NCI-H2196 (cell line): ENCODE results near the gene UGT3A2.

Source experiments
- DNase-seq: peaks from one replicate; lab custom pipeline; 2025; ENCODE audit not compliant: unreplicated experiment; lab: John Stamatoyannopoulos, UW

The UGT3A2 gene

DNA sequence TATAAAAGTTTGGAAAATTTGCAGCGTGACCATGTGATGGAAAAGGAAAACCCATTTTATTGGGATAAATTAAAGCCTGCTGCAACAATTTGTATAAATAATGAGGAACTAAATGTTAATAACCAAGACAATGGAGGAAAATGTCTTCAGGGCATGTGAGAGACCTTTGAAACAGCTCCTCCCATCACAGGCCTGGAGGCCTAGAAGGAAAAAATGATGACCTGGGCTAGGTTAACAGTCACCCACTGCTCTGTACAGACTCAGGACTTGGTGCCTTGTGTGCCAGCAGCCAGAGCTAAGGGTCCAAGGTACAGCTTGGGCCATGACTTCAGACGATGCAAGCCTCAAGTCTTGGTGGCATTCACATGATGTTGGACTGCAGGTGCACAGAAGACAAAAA, 53.5 kb downstream of the UGT3A2 start:
- no peak for DNase-seq

DNA sequence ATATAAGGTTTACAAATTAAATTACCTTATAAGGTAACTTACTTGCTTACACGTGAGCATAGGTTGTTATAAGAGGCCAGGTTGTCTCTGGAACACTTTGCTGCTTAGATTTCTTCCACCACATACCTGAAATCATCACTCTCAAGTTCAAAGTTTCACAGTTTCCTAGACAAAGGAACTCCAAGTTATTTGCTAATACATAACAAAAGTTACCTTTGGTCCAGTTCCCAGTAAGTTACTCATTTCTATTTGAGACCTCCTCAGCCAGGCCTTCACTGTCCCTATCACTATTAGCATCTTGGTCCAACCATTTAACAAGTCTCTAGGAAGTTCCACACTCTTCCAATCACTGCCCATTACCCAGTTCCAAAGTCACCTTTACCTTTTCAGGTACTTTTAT, 57.0 kb downstream of the UGT3A2 start:
- DNase-seq, result no peak

DNA sequence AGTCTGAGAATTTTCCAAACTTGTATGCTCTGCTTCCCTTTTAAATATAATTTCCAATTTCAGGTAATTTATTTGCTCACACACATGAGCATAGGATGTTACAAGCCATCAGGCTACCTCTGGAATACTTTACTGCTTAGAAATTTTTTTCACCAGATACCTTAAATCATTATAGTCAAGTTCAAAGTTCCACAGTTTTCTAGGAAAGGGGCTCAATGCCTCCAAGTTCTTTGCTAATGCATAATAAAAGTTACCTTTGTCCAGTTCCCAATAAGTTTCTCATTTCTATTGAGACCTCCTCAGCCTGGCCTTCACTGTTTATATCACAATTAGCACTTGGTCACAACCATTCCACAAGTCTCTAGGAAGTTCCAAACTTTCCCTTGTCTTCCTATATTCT, 59.3 kb downstream of the UGT3A2 start:
- no peak for DNase-seq

DNA sequence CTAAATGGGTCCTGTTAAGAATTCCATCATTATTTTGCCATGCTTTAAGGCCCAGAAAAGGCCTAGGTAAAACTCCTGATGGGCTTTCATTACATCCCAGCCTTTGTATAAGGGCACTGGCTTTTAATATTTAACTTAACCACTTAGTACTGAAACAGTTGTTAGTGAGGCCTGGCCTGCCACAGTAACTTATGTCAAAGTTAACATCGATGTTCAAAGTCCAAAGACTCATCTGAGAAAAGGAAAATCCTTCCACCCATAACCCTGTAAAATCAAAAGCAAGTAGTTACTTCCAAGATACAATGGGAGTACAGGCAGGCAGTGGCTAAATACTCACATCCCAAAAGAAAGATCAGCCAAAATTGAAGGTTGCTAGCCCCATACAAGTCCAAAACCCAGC, 60.5 kb downstream of the UGT3A2 start:
- no peak for DNase-seq

DNA sequence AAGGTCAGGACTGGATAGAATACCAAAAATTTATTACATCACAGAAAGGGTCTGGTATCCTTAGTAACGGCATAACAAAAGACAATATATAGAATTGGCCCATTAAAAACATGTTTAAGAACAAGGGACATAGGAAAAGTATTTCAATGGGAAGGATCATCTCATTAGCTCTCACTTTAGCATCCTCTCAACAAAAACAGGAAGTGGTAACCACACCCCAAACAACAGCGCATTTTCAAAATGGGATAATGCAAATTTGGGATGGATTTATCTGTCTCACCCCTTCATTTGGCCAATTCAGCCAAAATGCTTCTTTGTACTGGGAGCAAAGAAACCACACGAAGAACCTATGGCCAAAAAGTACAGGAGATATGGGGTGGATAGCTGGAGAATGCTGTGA, 65.7 kb downstream of the UGT3A2 start:
- no peak for DNase-seq

DNA sequence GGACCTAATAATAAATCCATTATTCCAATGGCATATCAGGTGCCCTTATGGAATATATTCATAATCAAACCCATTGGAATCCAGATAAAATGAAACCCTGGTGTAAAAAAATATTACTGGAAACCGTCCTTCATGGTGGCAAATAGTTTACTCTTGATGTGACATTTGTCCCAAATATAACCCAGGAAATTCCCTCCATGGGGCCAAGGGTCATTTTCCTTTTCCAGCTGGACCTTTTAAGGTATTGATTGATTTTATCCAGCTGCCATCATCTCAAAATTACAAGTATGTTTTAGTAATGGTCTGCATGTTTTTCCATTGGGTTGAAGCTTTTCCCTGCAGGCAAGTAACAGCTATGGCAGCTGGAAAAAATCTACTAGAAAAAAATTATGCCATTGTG, 67.1 kb downstream of the UGT3A2 start:
- no peak for DNase-seq

DNA sequence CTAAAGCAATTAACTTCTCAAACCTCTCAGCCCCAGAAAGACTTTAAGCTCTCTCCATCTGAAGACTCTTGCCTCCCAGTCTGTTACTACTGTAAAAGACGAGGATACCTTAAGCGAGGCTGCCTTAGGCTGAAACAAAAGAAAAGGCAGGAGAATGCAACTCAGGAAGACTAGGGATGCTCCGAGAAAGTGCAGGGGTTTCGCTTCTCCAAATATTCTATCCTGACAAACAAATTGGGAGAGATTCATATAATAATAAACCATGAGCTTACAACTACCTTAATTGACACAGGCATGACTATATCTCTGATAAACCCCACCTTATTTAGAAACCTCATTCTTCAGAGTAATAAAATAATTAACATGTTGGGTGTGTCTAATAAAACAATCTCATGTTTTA, 70.6 kb downstream of the UGT3A2 start:
- DNase-seq, result no peak

DNA sequence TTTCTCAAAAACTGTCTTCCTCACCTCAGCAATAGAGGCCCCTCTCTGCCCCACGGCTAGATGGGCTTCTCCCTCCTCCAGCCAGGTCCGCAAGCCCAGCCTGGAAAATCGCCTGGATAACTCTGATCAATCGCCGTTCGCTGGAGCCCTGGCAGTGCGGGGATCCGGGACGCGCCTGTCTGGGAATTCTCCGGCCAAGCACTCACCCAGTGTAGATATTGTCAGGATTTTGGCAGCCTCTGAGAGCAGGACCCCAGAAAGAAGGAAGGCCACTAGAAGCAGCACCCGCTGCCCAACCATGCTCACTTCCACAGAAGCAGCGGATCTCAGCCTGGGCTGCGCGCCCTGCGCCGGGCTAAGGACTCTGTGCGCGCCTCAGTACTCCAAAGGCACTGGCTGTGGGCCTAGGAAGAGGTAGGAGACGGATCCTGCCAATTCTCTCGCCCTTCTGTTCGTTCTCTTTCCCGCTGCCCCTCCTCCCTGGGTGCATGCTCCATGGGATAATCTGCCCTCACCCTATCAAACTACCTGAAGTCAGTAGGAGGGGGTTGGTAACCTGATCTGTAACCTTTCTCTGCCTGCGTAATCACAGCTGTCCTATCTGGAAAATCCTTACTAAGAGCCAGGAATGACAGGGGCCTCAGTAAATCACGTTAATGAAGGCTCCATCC, 75.6 kb downstream of the UGT3A2 start, which contains the start of gene UGT3A1:
Gene UGT3A1, minus strand, starts transcription at position 450 of the 671 bp plus-strand sequence. Its CDS starts 150 bp downstream, at position 300.
- no peak for DNase-seq

DNA sequence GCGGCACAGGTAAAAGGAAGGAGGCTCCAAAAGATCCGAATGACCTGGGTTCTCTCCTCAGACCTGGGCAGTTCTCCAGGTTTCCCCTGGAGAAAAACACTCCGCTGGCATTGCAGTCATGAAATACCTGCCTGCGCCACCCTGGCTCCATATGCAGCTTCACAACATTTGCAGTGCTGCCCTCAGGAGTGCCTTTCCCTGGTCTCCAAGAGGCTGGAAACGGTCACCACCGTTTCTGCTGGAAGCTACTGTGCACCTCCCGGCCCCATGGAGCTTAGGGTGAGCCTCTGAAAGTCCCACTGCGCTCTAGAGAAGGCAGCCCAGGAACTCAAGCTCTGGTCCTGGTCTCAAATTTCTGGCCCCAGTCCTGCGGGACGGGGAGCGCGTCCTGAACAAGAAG, 76.2 kb downstream of the UGT3A2 start:
- DNase-seq, result no peak

DNA sequence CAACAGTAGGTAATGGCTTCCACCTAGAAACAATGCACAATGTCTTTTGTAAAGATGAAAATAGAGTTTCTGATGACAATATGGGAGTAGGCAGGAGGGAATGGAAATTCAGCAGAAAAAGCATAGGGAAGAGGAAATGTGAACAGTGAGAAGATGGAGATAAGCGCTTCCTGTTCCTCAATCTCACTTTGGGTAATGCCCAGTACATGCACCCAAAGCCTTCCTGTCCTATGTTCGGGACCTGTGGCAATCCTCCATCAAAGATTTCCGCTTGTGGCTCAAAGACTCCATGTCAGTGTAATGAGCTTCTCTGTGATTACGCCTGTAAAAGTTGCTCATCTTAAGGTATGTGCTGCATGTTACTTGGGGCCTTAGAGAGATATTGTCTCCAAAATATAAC, 78.2 kb downstream of the UGT3A2 start:
- no peak for DNase-seq

DNA sequence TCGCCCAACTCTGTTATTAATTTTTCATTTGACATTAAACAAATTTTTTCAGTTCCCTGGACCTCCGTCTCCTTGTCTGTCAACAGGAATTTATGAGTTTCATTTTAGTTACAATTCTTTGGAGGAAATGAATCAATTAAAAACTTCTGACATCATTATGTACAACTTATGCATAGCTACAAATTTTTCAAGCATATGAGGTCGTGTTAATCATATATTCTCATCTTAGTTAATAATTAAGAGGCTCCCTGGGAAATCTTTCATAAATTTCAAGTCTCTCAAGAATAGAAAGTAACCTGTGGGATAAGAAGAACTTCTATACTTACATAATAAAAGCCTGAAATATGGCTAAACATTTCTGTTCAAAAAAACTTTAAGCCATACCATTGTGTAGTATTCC, 78.9 kb downstream of the UGT3A2 start:
- DNase-seq, result no peak
